Measurements from ENCODE around the gene DNAJC30. TPM values are rescaled to one million over a fixed set of nuclear protein-coding genes. Genes with fewer than 3 reads are reported as not detected.
A peak's percentile ranks its signal among the peaks of the same experiment; 100 is the strongest.
"Not testable (repeated sequence)": the region's sequence is repeated elsewhere in the genome, so short reads cannot be mapped to it uniquely, and the experiment has no call there.

The DNAJC30 gene
- total RNA-seq, 2 experiments from 2014 or later: 8.7 to 9.1 TPM

GRCh38 chr7:73674468-73675124 is 8.7 kb downstream of the DNAJC30 start:
- POLR2A ChIA-PET: no interaction called here
- no peaks in the 10 kb centered on the region for H3K9me3 Mint-ChIP-seq

DNA sequence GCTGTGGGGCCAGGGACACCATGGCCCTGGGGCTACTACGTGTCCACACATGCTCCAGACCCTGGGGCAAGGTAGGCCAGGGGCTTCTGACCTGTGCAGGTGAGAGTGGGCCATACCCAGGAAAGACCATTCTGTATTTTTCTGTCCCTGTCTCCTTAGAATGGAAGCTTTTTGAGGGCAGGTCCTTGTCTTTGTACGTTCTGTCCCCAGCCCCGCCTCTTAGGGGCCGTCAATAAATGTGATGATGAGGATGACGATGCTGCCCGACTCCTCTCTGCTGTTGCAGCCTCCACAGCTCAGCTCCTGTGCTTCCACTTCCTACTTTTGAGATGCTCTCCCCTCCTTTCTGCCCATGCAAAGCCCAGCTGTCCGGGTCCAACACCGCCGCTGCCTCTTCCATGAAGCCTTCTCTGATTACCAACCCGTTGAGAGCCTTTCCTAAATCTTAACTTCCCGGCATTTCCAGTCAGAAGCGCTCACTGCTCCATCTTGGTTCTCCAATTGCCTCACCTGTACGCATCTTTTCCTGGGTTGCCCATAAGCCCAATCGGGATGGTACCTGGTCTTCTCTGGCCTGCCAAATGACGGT is 11.3 kb downstream of the DNAJC30 start:
- Mint-ChIP-seq H3K9me3 (no peaks in the 10 kb centered on the region), H3K4me1 (peaks cover 7% of the 10 kb centered on the region), H3K27ac (no peak overlapping the region), H3K36me3 (ENCODE audit: low read depth) (no peaks in the 10 kb centered on the region), H3K27me3 (peaks cover 13% of the 10 kb centered on the region), H3K4me3 (no peak overlapping the region)
- POLR2A ChIA-PET: no interaction called here
- CTCF ChIA-PET: interaction anchor here (2.1 to 2.6 kb wide), 2 partner anchors 19 to 34 kb away, joined by 5 to 7 read pairs; no protein-coding TSS in a partner anchor
- no peak for DNase-seq

More at GRCh38 chr7:73674468-73675124, 8.7 kb downstream of the DNAJC30 start:
- CTCF ChIA-PET: interaction anchor here (1.2 kb wide), 1 partner anchor 68 kb away, joined by 4 read pairs; no protein-coding TSS in a partner anchor
- Mint-ChIP-seq H3K4me1 (no peaks in the 10 kb centered on the region), H3K27me3 (peaks cover 3% of the 10 kb centered on the region), H3K4me3 (no peak overlapping the region), H3K36me3 (ENCODE audit: low read depth) (peaks cover 12% of the 10 kb centered on the region), H3K27ac (no peak overlapping the region)
- no peak for DNase-seq

DNA sequence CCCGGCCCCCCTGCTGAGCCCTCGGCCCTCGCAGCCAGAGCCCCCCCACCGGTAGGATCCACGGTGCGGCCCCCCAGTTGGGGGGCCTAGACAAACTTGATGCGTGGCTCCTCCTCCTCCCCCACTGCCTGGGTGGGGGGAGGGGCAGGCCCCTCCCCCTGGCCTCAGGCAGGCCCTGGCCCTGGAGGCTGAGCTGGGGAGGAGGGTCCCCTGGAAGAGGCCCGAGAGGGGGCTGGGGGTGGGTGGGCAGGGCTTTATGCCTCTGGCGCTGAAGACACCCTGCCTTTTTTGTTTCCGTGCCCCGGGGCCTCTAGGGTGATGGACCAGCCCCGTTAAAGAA is 12.0 kb downstream of the DNAJC30 start:
- H3K27me3 Mint-ChIP-seq: peaks cover 13% of the 10 kb centered on the region
- no peaks in the 10 kb centered on the region for H3K36me3 Mint-ChIP-seq (ENCODE audit: low read depth)
- CTCF ChIA-PET: interaction anchor here (0.6 to 2.6 kb wide), 3 partner anchors 19 to 178 kb away, joined by 3 to 7 read pairs (median 5); no protein-coding TSS in a partner anchor
- H3K27ac Mint-ChIP-seq: no peak overlapping the region
- no peak for DNase-seq
- H3K4me1 Mint-ChIP-seq: peaks cover 7% of the 10 kb centered on the region
- POLR2A ChIA-PET: no interaction called here
- no peak overlapping the region for H3K4me3 Mint-ChIP-seq
- no peaks in the 10 kb centered on the region for H3K9me3 Mint-ChIP-seq

GRCh38 chr7:73669858-73670385 is 13.3 kb downstream of the DNAJC30 start:
- Mint-ChIP-seq H3K9me3 (no peaks in the 10 kb centered on the region), H3K36me3 (ENCODE audit: low read depth) (no peaks in the 10 kb centered on the region), H3K27me3 (peaks cover 24% of the 10 kb centered on the region), H3K4me1 (peaks cover 11% of the 10 kb centered on the region), H3K4me3 (no peak overlapping the region), H3K27ac (no peak overlapping the region)
- CTCF ChIA-PET: interaction anchor here (2.1 kb wide), 1 partner anchor 36 kb away, joined by 7 read pairs; no protein-coding TSS in a partner anchor
- DNase-seq: no peak
- POLR2A ChIA-PET: no interaction called here

- Mint-ChIP-seq H3K9me3 (no peaks in the 10 kb centered on the region), H3K27ac (no peak overlapping the region), H3K4me3 (no peak overlapping the region), H3K4me1 (peaks cover 11% of the 10 kb centered on the region), H3K27me3 (peaks cover 24% of the 10 kb centered on the region), H3K36me3 (ENCODE audit: low read depth) (no peaks in the 10 kb centered on the region)
- CTCF ChIA-PET: interaction anchor here (1.0 kb wide), 1 partner anchor 32 kb away, joined by 3 read pairs; no protein-coding TSS in a partner anchor
- POLR2A ChIA-PET: no interaction called here
- DNase-seq: no peak
Observed at GRCh38 chr7:73669288-73669701, 14.0 kb downstream of the DNAJC30 start.

DNA sequence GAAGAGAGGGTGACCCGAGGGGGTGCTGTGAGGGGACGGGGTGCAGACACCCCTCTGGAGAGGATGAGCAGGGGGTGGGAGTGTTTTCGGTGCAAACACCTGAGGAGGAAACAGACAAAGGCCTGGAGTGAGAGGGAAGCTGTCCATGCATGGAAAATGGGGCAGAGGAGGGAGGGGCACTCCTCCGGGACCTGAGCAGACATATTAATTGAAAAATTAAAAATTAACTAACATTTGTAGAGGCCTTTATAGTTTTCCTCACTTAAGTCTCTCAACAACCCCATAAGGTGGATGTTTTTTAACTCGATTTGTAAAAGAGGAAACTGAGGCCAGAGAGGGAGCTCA is 14.4 kb downstream of the DNAJC30 start:
- Mint-ChIP-seq H3K4me3 (peak overlapping the region; percentile 59), H3K9me3 (no peaks in the 10 kb centered on the region), H3K27ac (no peak overlapping the region), H3K36me3 (ENCODE audit: low read depth) (no peaks in the 10 kb centered on the region), H3K27me3 (peaks cover 24% of the 10 kb centered on the region), H3K4me1 (peaks cover 11% of the 10 kb centered on the region)
- DNase-seq: no peak
- ChIA-PET CTCF (interaction anchor here (1.0 to 1.9 kb wide), 2 partner anchors 32 to 62 kb away, joined by 3 to 8 read pairs; no protein-coding TSS in a partner anchor), POLR2A (no interaction called here)

- ChIA-PET CTCF (interaction anchor here (0.6 to 1.9 kb wide), 16 partner anchors 8 to 128 kb away, joined by 3 to 8 read pairs (median 3); partner anchors contain the start of gene ABHD11), POLR2A (no interaction called here)
- DNase-seq: no peak
- H3K27ac Mint-ChIP-seq: peak overlapping the region; percentile 42
- H3K4me3 Mint-ChIP-seq: peak overlapping the region; percentile 59
- H3K4me1 Mint-ChIP-seq: peaks cover 11% of the 10 kb centered on the region
- H3K9me3 Mint-ChIP-seq: peaks cover 1% of the 10 kb centered on the region
- H3K36me3 Mint-ChIP-seq (ENCODE audit: low read depth): no peaks in the 10 kb centered on the region
- peaks cover 29% of the 10 kb centered on the region for H3K27me3 Mint-ChIP-seq
Observed at GRCh38 chr7:73668103-73668885, 15.0 kb downstream of the DNAJC30 start.

GRCh38 chr7:73667344-73668102 is 15.7 kb downstream of the DNAJC30 start, which contains the start of gene VPS37D:
VPS37D (plus strand) TSS chr7:73667831; CDS start chr7:73667959, 128 bp downstream.
- peaks cover 7% of the 10 kb centered on the region for H3K9me3 Mint-ChIP-seq
- ChIA-PET CTCF (interaction anchor here (0.6 to 1.9 kb wide), 15 partner anchors 9 to 128 kb away, joined by 3 to 8 read pairs (median 3); partner anchors contain the start of gene ABHD11), POLR2A (no interaction called here)
- DNase-seq: peak; percentile 93
- H3K27ac Mint-ChIP-seq: peak within 1 kb of the TSS; percentile 42
- no peaks in the 10 kb centered on the region for H3K36me3 Mint-ChIP-seq (ENCODE audit: low read depth)
- H3K4me3 Mint-ChIP-seq: peak within 1 kb of the TSS; percentile 72
- H3K27me3 Mint-ChIP-seq: peaks cover 35% of the 10 kb centered on the region
- peaks cover 11% of the 10 kb centered on the region for H3K4me1 Mint-ChIP-seq

DNA sequence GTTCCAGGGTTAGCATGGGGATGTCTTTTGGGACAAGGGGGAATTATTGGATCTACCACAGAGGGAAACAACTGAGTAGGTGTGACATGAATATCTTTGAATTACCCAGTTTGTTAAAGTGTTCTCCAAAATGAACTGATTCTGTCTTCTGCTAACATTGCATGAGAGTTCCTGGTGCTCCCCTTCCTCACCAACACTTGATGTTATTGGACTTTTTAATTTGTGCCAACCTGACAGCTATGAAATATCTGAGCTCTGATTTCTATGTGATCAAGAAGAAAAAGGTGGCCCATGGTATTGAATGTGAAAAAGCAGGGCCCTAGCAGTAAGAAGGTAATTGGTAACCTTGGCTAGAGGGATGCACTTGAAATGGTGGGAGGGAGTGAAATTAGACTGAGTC is 20.2 kb downstream of the DNAJC30 start:
- H3K27ac Mint-ChIP-seq: no peak overlapping the region
- no peak overlapping the region for H3K4me3 Mint-ChIP-seq
- H3K9me3 Mint-ChIP-seq: peaks cover 7% of the 10 kb centered on the region
- H3K36me3 Mint-ChIP-seq (ENCODE audit: low read depth): no peaks in the 10 kb centered on the region
- CTCF ChIA-PET: no interaction called here
- H3K4me1 Mint-ChIP-seq: peaks cover 8% of the 10 kb centered on the region
- no peak for DNase-seq
- POLR2A ChIA-PET: no interaction called here
- H3K27me3 Mint-ChIP-seq: peaks cover 27% of the 10 kb centered on the region

GRCh38 chr7:73660594-73660993 is 22.7 kb downstream of the DNAJC30 start:
- CTCF ChIA-PET; H3K9me3 Mint-ChIP-seq; H3K4me1 Mint-ChIP-seq; POLR2A ChIA-PET; H3K36me3 Mint-ChIP-seq (ENCODE audit: low read depth); H3K27ac Mint-ChIP-seq; DNase-seq; H3K4me3 Mint-ChIP-seq: not testable (repeated sequence)
- H3K27me3 Mint-ChIP-seq: peaks cover 23% of the 10 kb centered on the region

GRCh38 chr7:73659983-73660382 is 23.3 kb downstream of the DNAJC30 start:
- H3K9me3 Mint-ChIP-seq: peaks cover 7% of the 10 kb centered on the region
- H3K27me3 Mint-ChIP-seq: peaks cover 18% of the 10 kb centered on the region
- ChIA-PET CTCF (interaction anchor here (0.7 kb wide), 1 partner anchor 38 kb away, joined by 3 read pairs; no protein-coding TSS in a partner anchor), POLR2A (no interaction called here)
- H3K4me1 Mint-ChIP-seq: no peaks in the 10 kb centered on the region
- no peak for DNase-seq
- H3K4me3 Mint-ChIP-seq: no peak overlapping the region
- no peak overlapping the region for H3K27ac Mint-ChIP-seq
- no peaks in the 10 kb centered on the region for H3K36me3 Mint-ChIP-seq (ENCODE audit: low read depth)

DNA sequence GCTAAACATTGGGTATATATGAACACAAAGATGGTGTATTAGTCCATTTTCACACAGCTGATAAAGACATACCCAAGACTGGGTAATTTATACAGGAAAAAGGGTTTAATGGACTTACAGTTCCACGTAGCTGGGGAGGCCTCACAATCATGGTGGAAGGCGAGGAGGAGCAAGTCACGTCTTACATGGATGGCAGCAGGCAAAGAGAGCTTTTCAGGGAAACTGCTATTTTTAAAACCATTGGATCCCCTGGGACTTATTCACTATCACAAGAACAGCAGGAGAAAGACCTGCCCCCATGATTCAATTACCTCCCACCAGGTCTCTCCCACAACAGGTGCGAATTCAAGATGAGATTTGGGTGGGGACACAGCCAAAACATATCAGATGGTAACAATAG is 27.9 kb downstream of the DNAJC30 start:
- H3K4me3 Mint-ChIP-seq; H3K4me1 Mint-ChIP-seq; H3K36me3 Mint-ChIP-seq (ENCODE audit: low read depth); H3K9me3 Mint-ChIP-seq; H3K27ac Mint-ChIP-seq; POLR2A ChIA-PET; DNase-seq: not testable (repeated sequence)
- H3K27me3 Mint-ChIP-seq: peaks cover 21% of the 10 kb centered on the region
- CTCF ChIA-PET: interaction anchor here (0.5 kb wide), 1 partner anchor 876 kb away, joined by 3 read pairs; no protein-coding TSS in a partner anchor

Data from activated CD4-positive, alpha-beta T cell treated with anti-CD3 and anti-CD28 coated beads, Interleukin-2, amount 10 ng/mL, durations not matched to agents 7 days and 5 days (primary cell).